GM19240 (cell line): ENCODE data around the gene DDX11.
"Not testable (repeated sequence)": the region's sequence is repeated elsewhere in the genome, so short reads cannot be mapped to it uniquely, and the experiment has no call there.

Experiments
- DNase-seq: peaks from one replicate; pipeline ENCODE4 v3.0.0; 2011; ENCODE audit warnings: low spot score; ENCODE audit not compliant: insufficient read length

DDX11 gene

DNA sequence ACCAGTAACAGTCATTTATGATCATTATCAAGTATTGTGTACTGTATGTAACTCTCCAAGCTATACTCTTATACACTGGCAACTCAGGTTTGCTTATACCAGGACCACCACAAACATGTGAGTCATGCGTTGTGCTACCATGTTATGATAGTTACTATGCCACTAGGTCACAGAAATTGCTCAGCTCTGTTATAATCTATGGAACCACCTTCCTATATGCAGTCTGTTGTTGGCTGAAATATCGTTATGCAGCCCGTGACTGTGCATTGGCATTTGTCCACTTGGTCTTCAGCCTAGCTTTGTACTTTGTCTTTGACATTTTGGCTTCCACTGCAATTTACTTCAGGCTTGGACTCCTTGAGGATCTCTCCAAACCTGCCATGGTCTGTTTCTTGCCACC lies 7.5 kb upstream of the DDX11 start:
- DNase-seq = not testable (repeated sequence)

GRCh38 chr12:31067656-31068055 lies 6.0 kb upstream of the DDX11 start:
- not testable (repeated sequence) for DNase-seq

DNA sequence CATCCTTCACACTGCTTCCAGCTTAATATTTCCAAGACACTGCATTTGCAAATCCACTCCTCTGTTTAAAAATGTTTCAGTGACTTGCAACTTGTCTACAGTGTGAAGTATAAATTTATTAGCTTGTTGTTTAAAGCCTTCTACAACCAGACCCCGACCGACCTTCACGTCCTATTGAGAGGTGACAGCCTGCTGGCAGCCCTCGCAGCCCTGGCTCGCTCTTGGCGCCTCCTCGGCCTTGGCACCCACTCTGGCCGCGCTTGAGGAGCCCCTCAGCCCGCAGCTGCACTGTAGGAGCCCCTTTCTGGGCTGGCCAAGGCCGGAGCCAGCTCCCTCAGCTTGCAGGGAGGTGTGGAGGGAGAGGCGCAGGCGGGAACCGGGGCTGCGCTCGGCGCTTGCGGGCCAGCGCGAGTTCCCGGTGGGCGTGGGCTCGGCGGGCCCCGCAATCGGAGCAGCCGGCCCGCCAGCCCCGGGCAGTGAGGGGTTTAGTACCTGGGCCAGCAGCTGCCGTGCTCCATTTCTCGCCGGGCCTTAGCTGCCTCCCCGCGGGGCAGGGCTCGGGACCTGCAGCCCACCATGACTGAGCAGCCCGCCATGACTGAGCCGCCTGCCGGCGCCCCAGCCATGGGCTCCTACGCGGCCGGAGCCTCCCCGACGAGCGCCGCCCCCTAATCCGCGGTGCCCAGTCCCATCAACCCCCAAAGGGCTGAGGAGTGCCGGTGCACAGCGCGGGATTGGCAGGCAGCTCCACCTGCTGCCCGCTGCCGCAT lies 2.5 kb upstream of the DDX11 start:
- DNase-seq = not testable (repeated sequence)

DNA sequence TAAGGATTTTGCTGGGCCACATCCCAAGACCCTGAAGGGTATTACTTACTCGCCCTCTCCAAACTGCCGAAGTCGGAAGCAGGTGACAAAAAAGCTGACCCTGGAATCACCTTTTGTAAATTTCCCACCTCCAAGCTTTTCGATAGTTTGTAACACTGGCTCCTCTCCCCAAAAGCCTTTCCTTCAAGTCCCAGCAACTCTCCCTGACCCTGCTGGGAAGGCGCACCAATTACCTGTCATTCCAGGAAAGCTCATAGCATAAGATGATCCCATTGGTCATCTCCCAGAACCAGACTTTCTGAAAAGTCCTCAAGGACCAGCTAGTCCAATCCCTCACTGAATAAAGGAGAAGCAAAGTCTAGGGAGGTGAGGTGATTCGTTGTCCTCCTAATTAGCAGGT lies 698 bp upstream of the DDX11 start:
- not testable (repeated sequence) for DNase-seq

DNA sequence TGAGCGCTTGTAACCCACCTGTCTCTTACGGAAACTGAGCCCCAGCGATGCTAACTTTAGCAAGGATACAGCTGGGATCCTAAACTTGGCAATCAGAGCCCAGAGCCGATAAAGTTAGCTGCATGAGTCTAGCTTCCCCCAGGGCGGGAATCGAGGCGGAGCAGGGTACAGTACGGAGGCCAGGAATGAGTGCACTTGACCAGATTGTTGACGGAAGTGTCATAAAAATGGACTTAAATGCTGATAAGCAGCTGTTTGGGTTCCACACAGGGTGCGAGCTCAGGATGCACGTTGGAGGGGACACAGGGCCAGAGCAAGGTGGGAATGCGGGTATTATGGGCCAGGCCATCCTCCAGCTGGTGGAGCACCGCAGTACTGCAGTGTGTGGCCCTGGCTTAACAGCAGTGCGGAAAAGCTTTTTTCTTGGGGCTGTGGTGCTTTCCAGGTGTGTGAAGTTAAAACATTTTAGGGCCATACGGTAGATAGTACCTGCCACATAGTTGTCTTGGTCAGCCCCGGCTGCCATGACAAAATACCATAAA lies 744 bp downstream of the DDX11 start:
- not testable (repeated sequence) for DNase-seq

DNA sequence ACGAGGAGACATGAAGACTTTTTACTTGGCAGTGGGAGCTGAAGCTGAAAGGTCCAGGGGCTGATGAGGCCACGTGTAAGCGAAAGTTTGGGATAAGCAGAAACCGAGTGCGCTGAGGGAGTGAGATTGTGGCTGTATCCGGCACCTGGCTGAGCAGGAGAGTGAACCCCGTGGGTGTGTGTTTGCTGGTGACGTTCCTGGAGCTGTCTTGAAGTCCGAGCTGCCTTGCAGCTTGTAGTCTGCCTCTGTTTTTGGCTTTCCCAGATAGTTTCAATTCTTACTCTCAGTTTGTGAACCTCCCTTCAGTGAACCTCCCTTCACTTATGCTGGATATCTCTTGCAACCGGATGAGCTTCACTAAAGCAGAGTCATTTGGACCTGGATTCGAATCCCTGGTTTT lies 2.5 kb downstream of the DDX11 start:
- not testable (repeated sequence) for DNase-seq

GRCh38 chr12:31077095-31077494 lies 3.4 kb downstream of the DDX11 start:
- not testable (repeated sequence) for DNase-seq

GRCh38 chr12:31077998-31078397 lies 4.3 kb downstream of the DDX11 start:
- DNase-seq = not testable (repeated sequence)

GRCh38 chr12:31079421-31079820 lies 5.8 kb downstream of the DDX11 start:
- not testable (repeated sequence) for DNase-seq

DNA sequence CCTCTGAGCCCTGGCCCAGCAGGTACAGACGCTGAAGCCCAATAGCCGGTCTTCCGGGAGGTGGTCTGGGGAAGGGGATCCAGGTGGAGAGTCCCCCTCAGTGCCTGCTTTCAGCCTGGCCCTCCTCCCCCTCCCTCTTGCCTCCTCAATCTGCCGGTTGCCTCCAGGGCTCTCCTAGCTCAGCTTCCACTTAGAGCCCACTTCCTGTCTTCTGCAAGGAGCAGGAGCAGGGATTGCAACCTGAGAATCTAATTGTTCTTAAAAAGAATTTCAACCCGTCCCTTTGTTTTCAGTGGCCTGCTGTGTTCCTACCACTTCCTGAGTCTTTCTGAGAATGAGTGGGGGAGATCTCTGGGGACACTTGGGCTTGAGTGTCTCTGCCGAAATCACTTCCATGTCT lies 6.6 kb downstream of the DDX11 start:
- DNase-seq = not testable (repeated sequence)

DNA sequence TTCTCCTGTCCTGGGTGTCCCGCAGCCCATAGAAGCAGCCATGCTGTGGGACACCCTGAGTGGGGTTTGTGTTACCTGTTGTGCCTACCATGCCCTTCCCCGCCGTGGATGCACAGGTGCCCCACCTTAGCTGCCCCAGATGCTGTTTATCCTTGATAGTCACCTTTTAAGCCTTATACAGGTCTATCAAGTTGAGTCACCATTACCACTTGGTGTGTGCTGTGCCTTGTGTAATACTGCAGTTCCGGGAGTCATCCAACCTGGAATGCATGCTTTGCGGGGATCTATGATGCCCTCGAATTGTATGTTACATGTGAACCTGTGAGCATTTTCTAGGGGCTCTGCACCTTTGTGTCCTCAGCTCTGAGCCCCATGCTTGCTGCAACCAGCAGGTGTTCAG lies 7.6 kb downstream of the DDX11 start:
- not testable (repeated sequence) for DNase-seq

DNA sequence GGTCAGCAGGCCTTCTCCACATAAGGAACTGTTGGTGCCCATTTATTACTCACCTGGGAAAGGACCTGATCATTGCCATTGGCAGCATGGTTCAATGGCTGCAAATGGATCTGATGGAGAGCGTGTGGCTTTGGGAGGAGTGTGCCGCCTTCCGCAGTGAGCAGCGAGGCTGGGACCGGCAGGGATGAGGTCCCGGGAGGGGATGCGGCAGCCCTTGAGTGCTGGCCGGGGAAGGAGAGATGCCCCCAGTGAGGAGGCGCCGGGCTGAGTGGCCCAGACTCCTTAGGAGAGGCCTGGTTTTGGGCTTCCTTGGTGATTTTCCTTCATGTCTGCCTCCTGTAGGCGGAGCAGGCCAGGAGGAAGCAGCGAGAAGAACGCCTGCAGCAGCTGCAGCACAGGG lies 10.6 kb downstream of the DDX11 start:
- not testable (repeated sequence) for DNase-seq

GRCh38 chr12:31086032-31086431 lies 12.4 kb downstream of the DDX11 start:
- not testable (repeated sequence) for DNase-seq

DNA sequence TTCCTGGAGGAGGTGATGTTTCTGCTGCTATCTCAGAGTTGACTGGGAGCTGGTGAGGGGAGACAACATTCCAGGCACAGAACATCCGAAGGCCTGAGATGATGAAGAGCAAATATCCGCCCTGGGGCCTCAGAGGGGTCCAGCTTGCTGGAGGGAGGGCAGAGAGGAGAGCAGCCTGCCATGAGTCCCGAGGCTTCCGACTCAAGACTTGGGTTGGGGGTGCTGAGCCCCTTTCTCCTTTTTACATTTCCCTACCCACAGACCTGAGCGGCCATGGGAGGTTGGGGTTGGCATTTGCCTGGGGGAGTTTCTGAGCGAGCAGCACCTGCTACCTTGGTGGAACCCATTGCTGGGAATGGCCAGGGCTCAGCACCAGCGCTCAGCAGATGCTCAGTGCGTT lies 13.8 kb downstream of the DDX11 start:
- not testable (repeated sequence) for DNase-seq

- not testable (repeated sequence) for DNase-seq
Observed at GRCh38 chr12:31087956-31088355, 14.3 kb downstream of the DDX11 start.

- DNase-seq = no peak
Observed at GRCh38 chr12:31089072-31089471, 15.4 kb downstream of the DDX11 start.

- not testable (repeated sequence) for DNase-seq
Observed at GRCh38 chr12:31091629-31092028, 18.0 kb downstream of the DDX11 start.

DNA sequence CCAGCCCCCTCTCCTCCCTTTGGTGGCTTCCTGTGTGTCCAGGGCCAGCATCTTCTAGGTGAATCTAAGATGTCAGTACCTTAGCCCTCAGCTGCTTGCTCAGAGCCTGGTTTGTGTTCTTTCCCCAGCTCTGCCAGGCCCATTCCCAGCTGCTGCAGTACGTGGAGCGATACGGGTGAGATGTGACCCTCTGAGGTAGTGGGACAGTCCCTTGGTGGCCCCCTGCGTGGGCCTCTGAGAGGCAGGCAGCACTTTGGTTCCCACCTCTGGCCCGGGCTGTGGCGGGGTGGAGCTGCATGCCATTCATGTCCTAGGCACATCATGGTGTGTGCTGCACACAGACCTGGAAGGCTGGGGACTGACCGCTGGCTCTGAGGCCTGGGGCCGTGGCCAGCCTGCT lies 19.1 kb downstream of the DDX11 start:
- DNase-seq = not testable (repeated sequence)

DNA sequence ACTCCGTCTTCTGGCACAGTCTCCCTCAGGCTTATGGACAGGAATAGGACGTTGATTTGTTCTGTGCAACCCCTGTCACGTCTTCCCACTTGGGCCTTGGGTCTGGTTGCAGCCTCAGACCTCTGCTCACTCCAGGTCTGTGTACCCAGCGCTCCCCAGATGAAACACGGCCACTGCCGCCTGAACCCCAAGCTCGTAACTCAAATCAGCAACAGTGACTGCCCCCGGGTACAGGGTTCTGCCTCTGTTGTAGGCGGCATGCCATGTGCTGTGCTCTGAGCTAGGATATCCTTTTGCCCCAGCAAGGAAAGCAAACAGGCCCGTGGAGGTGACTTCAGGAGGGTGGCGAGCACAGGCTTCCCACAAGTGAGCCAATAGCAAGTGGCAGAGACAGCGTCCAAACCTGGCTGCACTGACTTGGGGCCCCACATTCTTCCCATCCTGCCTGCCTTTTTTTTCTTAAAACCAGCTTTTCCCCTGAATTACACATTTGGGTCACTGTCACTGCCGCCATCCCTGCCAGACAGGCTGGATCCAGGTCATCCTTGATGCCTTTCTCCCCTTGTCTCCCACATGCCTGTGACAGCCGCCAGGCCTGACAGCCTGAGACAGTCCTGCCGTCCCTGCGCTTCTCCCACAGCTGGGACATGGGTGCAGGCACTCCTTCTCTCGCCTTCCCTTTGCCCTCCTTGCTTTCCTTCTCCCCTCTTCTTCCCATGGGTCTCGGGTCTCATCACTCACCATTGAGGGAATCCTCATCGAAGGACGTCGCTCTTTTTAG lies 21.6 kb downstream of the DDX11 start:
- not testable (repeated sequence) for DNase-seq

DNA sequence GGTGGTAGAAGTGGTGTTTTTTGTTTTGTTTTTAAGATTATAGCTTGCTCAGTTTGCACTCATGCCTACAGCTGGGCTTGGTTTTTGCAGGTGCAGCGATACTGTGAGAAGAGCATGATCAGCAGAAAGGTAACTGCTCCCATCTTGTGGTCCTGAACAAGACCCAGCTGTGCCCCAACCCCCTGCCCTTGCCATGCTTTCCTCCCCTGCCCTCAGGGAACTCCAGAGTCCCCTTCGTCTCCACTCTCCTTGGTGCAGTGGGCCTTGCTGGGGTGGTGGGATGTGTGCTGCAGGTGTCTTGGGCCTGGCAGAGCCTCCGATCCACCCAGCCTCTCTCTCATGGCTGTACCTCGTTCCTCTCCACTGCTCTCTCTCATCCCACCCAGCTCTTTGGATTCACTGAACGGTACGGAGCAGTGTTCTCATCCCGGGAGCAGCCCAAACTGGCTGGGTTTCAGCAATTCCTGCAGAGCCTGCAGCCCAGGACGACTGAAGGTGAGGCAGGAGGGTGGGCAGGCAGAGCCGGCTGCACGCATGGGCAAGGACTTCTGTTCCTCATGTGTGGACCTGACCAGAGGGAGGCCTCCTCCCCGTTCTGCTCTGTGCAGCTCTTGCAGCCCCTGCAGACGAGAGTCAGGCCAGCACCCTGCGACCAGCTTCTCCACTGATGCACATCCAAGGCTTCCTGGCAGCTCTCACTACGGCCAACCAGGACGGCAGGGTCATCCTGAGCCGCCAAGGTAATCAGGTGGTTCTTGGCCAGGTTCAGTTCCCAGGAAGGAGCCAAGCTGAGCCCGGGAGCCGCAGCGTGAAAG lies 22.8 kb downstream of the DDX11 start:
- DNase-seq = not testable (repeated sequence)

DNA sequence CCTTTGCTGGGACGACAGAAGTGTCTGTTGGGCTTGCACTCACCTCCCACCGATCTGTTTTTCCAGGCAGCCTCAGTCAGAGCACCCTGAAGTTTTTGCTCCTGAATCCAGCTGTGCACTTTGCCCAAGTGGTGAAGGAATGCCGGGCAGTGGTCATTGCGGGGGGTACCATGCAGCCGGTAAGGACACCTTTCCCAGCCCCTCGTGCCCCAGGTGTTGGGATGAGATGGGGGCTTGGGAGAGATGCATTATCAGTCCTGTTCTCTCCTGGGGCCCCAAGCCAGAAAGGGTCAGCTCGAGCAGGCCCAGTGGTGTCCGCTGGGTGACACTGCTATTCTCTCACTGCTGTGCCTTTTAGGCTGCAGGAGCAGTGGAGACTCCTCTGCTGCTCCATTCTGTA lies 24.2 kb downstream of the DDX11 start:
- not testable (repeated sequence) for DNase-seq
